NB4 (cell line): ENCODE measurements around the gene TXNL1.

Source experiments
- DNase-seq: peaks from one replicate; pipeline ENCODE4 v3.0.0; 2010; ENCODE audit warnings: low read depth
- H3K4me3 ChIP-seq: one replicate; pipeline ENCODE4 v1.5.1; 2011; ENCODE audit warnings: mild to moderate bottlenecking, low read depth, low read length, moderate library complexity
- CTCF ChIP-seq: IDR thresholded peaks from one replicate; pipeline ENCODE4 v1.5.1; 2012; ENCODE audit warnings: low read depth, low read length
- MAX ChIP-seq: IDR thresholded peaks from 2 replicates; pipeline ENCODE4 v1.6.1; 2011; ENCODE audit warnings: low read depth, low read length
- MYC ChIP-seq: IDR thresholded peaks from 2 replicates; pipeline ENCODE4 v1.6.1; 2011; ENCODE audit warnings: low read depth, low read length
- POLR2A ChIP-seq: IDR thresholded peaks from 2 replicates; pipeline ENCODE4 v1.6.1; 2011; ENCODE audit warnings: mild to moderate bottlenecking; ENCODE audit not compliant: insufficient read length; ENCODE audit errors: extremely low read depth

TXNL1 gene

DNA sequence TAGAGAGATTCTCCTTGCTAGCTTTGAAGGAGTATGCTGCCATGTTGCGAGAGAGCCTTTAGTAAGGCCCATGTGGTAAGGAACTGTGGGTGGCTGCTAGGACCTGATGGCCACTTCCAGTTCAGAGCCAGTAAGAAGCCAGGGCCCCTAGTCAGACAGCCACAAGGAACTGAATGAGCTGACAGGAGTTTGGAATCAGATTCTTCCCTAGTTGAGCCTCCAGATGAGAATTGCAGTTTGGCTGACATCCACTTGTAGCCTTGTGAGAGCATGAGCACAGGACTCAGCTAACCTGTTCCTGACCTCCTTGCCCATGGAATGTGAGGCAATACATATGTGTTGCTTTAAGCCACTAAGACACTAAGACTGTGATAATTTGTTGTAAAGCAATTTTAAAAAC lies 11.6 kb upstream of the TXNL1 start:
- H3K4me3 ChIP-seq: peak overlapping the region; percentile 76
- no peak for DNase-seq
- TF ChIP-seq MYC (no peak), CTCF (no peak), MAX (no peak), POLR2A (no peak)

DNA sequence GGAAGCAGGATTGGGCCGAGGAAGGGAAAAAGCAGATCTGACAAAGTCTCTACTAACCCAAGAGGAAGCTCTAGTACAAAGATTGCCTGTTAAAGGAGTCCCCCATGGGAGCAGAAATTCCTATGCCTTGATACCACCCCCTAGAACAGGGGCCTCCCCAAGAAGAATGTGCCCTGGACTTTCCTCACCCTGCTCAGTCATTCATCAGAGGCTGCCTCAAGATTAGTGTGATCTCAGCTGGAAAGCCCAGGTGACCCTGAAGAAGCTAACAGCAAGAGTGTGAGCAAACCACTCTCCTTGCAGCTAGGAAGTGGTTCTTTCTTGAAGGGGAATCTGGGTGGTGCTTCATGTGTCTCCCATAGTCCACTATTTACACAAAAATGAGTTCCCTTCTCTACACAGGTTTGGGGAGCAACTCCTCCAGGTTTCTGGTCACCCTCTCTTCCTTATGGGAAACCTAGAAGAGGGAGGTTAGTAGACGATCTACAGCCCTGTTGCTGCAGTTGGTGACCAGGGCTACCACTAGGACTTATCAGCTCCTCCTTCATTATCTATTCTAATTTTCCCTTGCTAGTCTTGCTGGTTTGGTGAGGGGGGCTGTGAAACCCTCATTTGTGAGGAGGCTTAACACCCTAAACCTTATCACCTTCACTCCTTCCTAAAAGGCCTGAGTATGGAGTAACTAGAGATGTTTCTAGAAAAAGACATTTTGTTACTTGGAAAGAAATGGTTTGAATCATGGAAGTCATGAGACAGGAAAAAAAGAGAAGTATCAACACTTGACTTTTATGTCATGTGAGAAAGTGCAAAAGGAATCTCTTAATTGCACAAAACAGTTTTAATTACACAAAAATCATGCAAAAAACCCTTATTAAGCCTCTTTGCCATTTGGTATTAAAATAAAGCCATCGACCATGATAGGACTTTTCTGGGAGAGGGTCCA lies 9.8 kb upstream of the TXNL1 start:
- no peak for TF ChIP-seq CTCF
- TF ChIP-seq POLR2A: no peak
- no peak for TF ChIP-seq MAX
- no peak for TF ChIP-seq MYC
- H3K4me3 ChIP-seq: no peak overlapping the region
- DNase-seq: no peak

DNA sequence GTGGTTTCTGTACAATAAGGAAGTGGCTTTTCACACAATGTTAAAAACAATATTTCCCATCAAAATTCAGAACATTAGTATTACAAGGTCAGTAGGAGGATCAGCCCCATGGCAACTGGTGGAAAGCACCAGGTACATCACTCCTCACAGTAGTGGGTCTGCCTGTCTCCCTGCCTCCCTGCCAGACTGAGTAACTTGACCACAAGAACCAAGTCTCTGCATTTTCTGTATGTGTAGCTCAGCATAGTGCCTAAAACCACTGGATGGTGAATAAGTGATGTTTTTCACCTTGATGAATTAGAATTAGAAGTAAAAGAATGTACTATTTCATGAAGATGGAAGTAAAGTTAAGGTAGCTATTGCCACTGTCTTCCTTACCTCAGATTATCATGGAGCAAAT lies 8.7 kb upstream of the TXNL1 start:
- TF ChIP-seq MAX: no peak
- no peak for TF ChIP-seq POLR2A
- TF ChIP-seq CTCF: no peak
- H3K4me3 ChIP-seq: no peak overlapping the region
- DNase-seq: no peak

GRCh38 chr18:56645415-56646016 lies 7.1 kb upstream of the TXNL1 start:
- no peak for TF ChIP-seq MYC
- TF ChIP-seq MAX: no peak
- TF ChIP-seq POLR2A: no peak
- peak; percentile 20 for TF ChIP-seq CTCF
- DNase-seq: peak; percentile 46
- H3K4me3 ChIP-seq: no peak overlapping the region

DNA sequence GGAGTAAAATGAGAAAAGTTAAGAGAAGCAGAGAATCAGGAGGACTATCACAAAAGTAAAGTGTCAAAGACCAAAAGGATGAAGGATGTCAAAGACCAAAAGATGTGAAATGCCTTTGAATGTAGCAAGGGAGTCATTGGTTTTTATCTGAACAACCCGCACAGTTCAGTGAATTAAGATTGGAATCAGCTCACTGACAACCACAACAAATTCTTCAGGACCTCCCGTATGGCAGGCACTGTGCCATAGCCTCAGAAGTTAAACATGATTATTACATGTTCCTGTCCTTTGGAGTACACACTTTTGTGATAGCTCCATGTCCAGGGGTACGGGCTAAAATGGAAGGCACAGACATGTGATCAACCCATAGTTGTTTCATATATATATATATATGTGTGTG lies 5.0 kb upstream of the TXNL1 start:
- H3K4me3 ChIP-seq: no peak overlapping the region
- no peak for DNase-seq
- TF ChIP-seq POLR2A: no peak
- TF ChIP-seq MAX: no peak
- no peak for TF ChIP-seq MYC
- TF ChIP-seq CTCF: no peak
